SK-N-SH (cell line): Measurements from ENCODE around the gene MALT1. TPM values are rescaled to one million over a fixed set of nuclear protein-coding genes. Genes with fewer than 3 reads are reported as not detected.

Experiments used
- CTCF ChIA-PET: fragments of 300-600, 350-600 bp; formaldehyde crosslinking; extraction: SDS; loops from one replicate; lab custom pipeline; 2021; lab: Yijun Ruan, JAX
- POLR2A ChIA-PET: fragments of 350-600 bp; sonication (Branson Sonifier 250); formaldehyde crosslinking; extraction: SDS; loops from one replicate; lab custom pipeline; 2020; ENCODE audit warnings: antibody characterized with exemption, inconsistent platforms; lab: Yijun Ruan, JAX
- DNase-seq: peaks from one replicate; pipeline ENCODE4 v3.0.0; 2012
- H2AFZ ChIP-seq: fragments of 200-600 bp; sonication (generic); 2 replicates; pipeline ENCODE4 v1.8.1; 2016; ENCODE audit warnings: antibody characterized with exemption, mild to moderate bottlenecking, low read depth
- H3F3A ChIP-seq: fragments of 200-600 bp; sonication (generic); replicated peaks from 2 replicates; pipeline ENCODE3; 2016; ENCODE audit warnings: antibody characterized with exemption, mild to moderate bottlenecking; ENCODE audit not compliant: insufficient read depth
- H3K27ac ChIP-seq, 2 experiments: fragments of 200-500 bp in 1 of 2; fragments of 200-600 bp in 1 of 2; sonication (Bioruptor generic) in 1 of 2; sonication (generic), shearing (Covaris generic) in 1 of 2; 2 replicates each; pipeline versions ENCODE4 v1.5.1 to v1.6.1; 2014 to 2016; ENCODE audit warnings: low read depth in 2 of 2, inconsistent platforms in 1 of 2, low read length in 1 of 2, mild to moderate bottlenecking in 1 of 2, mixed read lengths in 1 of 2
- H3K27me3 ChIP-seq: fragments of 200-600 bp; sonication (generic), shearing (Covaris generic); 2 replicates; pipeline ENCODE4 v1.6.1; 2016; ENCODE audit warnings: mixed run types; ENCODE audit not compliant: insufficient read depth
- H3K36me3 ChIP-seq, 2 experiments: fragments of 200-500 bp in 1 of 2; fragments of 200-600 bp in 1 of 2; sonication (Bioruptor generic) in 1 of 2; sonication (generic) in 1 of 2; replicated peaks in 1 of 2; 2 replicates each; pipeline versions ENCODE3 to v1.5.1; 2014 to 2016; ENCODE audit warnings: low read length in 1 of 2, mild to moderate bottlenecking in 1 of 2; ENCODE audit not compliant: insufficient read depth in 2 of 2, control insufficient read depth in 1 of 2
- H3K4me1 ChIP-seq, 2 experiments: fragments of 200-500 bp in 1 of 2; fragments of 200-600 bp in 1 of 2; sonication (Bioruptor generic) in 1 of 2; sonication (generic), shearing (Covaris generic) in 1 of 2; 2 replicates each; pipeline versions ENCODE4 v1.5.1 to v1.6.1; 2014 to 2016; ENCODE audit warnings: low read depth in 1 of 2, low read length in 1 of 2, mixed run types in 1 of 2; ENCODE audit not compliant: insufficient read depth in 2 of 2, control insufficient read depth in 1 of 2
- H3K4me2 ChIP-seq: fragments of 200-600 bp; sonication (generic), shearing (Covaris generic); 2 replicates; pipeline ENCODE4 v1.6.1; 2017; ENCODE audit warnings: mixed run types
- H3K4me3 ChIP-seq, 2 experiments: fragments of 200-500 bp in 1 of 2; fragments of 200-600 bp in 1 of 2; sonication (Bioruptor generic) in 1 of 2; sonication (generic), shearing (Covaris generic) in 1 of 2; 2 replicates each; pipeline versions ENCODE4 v1.5.1 to v1.8.1; 2014 to 2016; ENCODE audit warnings: low read depth in 2 of 2, inconsistent platforms in 1 of 2, low read length in 1 of 2, mild to moderate bottlenecking in 1 of 2, mixed read lengths in 1 of 2, moderate library complexity in 1 of 2
- H3K79me2 ChIP-seq: fragments of 200-600 bp; sonication (generic); 2 replicates; pipeline ENCODE4 v1.8.1; 2017; ENCODE audit warnings: mild to moderate bottlenecking; ENCODE audit not compliant: insufficient read depth
- H3K9ac ChIP-seq: fragments of 200-600 bp; sonication (generic); 2 replicates; pipeline ENCODE4 v1.6.1; 2017; ENCODE audit warnings: mixed run types
- H3K9me2 ChIP-seq: fragments of 200-600 bp; sonication (generic); 2 replicates; pipeline ENCODE4 v1.6.1; 2017; ENCODE audit warnings: mixed run types
- H3K9me3 ChIP-seq: fragments of 200-600 bp; sonication (generic); 2 replicates; pipeline ENCODE4 v1.6.1; 2017; ENCODE audit warnings: mixed run types, mild to moderate bottlenecking, moderate library complexity
- H4K20me1 ChIP-seq: fragments of 200-600 bp; sonication (generic); 2 replicates; pipeline ENCODE4 v1.6.1; 2017; ENCODE audit warnings: mild to moderate bottlenecking, mixed run types; ENCODE audit not compliant: insufficient read depth
- EP300 ChIP-seq, 2 experiments: IDR thresholded peaks; 2 replicates each; pipeline versions ENCODE4 v1.4.0 to v1.6.1; 2012; ENCODE audit warnings: borderline replicate concordance in 1 of 2, low read depth in 1 of 2, low read length in 1 of 2
- FOXJ3 ChIP-seq: sonication (generic); formaldehyde crosslinking; IDR thresholded peaks from 2 replicates; pipeline ENCODE4 v1.5.1; 2020; ENCODE audit warnings: mild to moderate bottlenecking, missing genetic modification reagents
- FOXM1 ChIP-seq: IDR thresholded peaks from 2 replicates; pipeline ENCODE4 v1.4.0; 2012; ENCODE audit warnings: low read depth, mild to moderate bottlenecking
- GATA2 ChIP-seq: sonication (generic); formaldehyde crosslinking; IDR thresholded peaks from 2 replicates; pipeline ENCODE4 v1.5.0; 2020; ENCODE audit warnings: mild to moderate bottlenecking, missing genetic modification reagents
- MEF2A ChIP-seq: IDR thresholded peaks from 2 replicates; pipeline ENCODE4 v1.4.0; 2012; ENCODE audit warnings: low read depth, borderline replicate concordance
- MXI1 ChIP-seq: IDR thresholded peaks from 2 replicates; pipeline ENCODE4 v1.6.1; 2012; ENCODE audit warnings: mild to moderate bottlenecking, low read depth, low read length, improper control_type of control experiment
- NRF1 ChIP-seq: IDR thresholded peaks from 2 replicates; pipeline ENCODE4 v1.6.1; 2012; ENCODE audit warnings: low read depth, mild to moderate bottlenecking, low read length
- POLR2AphosphoS5 ChIP-seq: IDR thresholded peaks from 2 replicates; pipeline ENCODE4 v1.6.1; 2012; ENCODE audit warnings: low read depth, low read length
- RCOR1 ChIP-seq: fragments of 150-350 bp; IDR thresholded peaks from 2 replicates; pipeline ENCODE4 v1.6.1; 2017; ENCODE audit warnings: antibody characterized with exemption, low read length
- TAF1 ChIP-seq: IDR thresholded peaks from 2 replicates; pipeline ENCODE4 v1.6.1; 2012; ENCODE audit warnings: low read depth, mild to moderate bottlenecking, low read length, moderate library complexity, borderline replicate concordance
- TCF12 ChIP-seq: IDR thresholded peaks from 2 replicates; pipeline ENCODE4 v1.4.0; 2012
- TEAD4 ChIP-seq: IDR thresholded peaks from 2 replicates; pipeline ENCODE4 v1.4.0; 2012; ENCODE audit warnings: mild to moderate bottlenecking, borderline replicate concordance; ENCODE audit not compliant: insufficient read depth
- YY1 ChIP-seq: IDR thresholded peaks from 2 replicates; pipeline ENCODE4 v1.4.0; 2012; ENCODE audit warnings: low read depth, mild to moderate bottlenecking
- WGBS: methylation state at CpG from one replicate; pipeline ENCODE4 v1.1.6; 2017; ENCODE audit warnings: low lambda C conversion rate; 5-methylcytosine and 5-hydroxymethylcytosine counted together
- polyA plus RNA-seq, 3 experiments: library from polyadenylated mRNA; depleted of rRNA; stranded (reverse); fragments of >200 nt; gene quantifications; 2 replicates each; pipeline ENCODE4 v1.2.3, GENCODE V29; 2012
- TF ChIP-seq, protein P1 (sequence below): IDR thresholded peaks from 2 replicates; pipeline ENCODE4 v1.6.1; 2012; ENCODE audit warnings: mild to moderate bottlenecking, low read depth, low read length, moderate library complexity
- TF ChIP-seq, protein P2 (sequence below): IDR thresholded peaks from 2 replicates; pipeline ENCODE4 v1.4.0; 2012; ENCODE audit warnings: low read depth
- TF ChIP-seq, protein P3 (sequence below): IDR thresholded peaks from 2 replicates; pipeline ENCODE4 v1.4.0; 2012; ENCODE audit warnings: low read depth, borderline replicate concordance
- TF ChIP-seq, protein P4 (sequence below): IDR thresholded peaks from 2 replicates; pipeline ENCODE4 v1.4.0; 2012; ENCODE audit warnings: low read depth, borderline replicate concordance
- TF ChIP-seq, protein P5 (sequence below): fragments of 200-600 bp; sonication (generic); IDR thresholded peaks from 2 replicates; pipeline ENCODE4 v1.6.1; 2017; ENCODE audit warnings: antibody characterized with exemption, mild to moderate bottlenecking, moderate library complexity

The MALT1 gene
- polyA plus RNA-seq, 1 of the 3 experiments (the other 2 are of a cell fraction): 6.6 TPM

DNA sequence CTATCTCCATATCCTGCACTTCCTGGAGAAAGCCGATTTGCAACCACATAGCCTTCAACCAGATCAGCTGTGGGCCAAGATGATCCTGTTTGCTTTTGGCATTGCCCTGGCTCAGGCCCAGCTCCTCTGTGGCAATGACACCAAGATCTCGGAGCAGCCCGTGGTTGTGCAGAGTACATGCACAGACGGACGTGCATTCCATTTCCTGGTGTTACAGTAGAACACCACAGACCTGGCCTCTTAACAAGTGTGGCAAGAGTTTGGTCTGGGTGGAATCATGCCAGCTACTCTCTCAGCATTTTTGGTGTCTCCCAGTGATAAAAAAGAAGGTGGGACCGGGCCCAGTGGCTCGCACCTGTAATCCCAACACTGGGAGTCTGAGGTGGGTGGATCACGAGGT, 20.0 kb downstream of the MALT1 start:
- no peak for DNase-seq
- POLR2A ChIA-PET: no interaction called here
- Histone ChIP-seq H3K4me1 (peaks cover 0 to 6% of the 10 kb centered on the region in 2 experiments; a peak in 2 of 4 replicates), H3K27ac (no peak overlapping the region), H3K4me3 (no peak overlapping the region), H3F3A (no peaks in the 10 kb centered on the region), H3K9ac (no peak overlapping the region), H3K4me2 (no peak overlapping the region), H2AFZ (no peak overlapping the region), H3K27me3 (no peaks in the 10 kb centered on the region), H3K36me3 (peaks cover 8 to 35% of the 10 kb centered on the region in 2 experiments), H3K79me2 (peaks cover 32% of the 10 kb centered on the region; the same call in 1 of the 2 replicates), H4K20me1 (no peaks in the 10 kb centered on the region), H3K9me3 (no peaks in the 10 kb centered on the region), H3K9me2 (no peaks in the 10 kb centered on the region)
- CTCF ChIA-PET: no interaction called here
- 97% methylated on average over 5 of the region's 8 CpGs for WGBS
- no peak for TF ChIP-seq GATA2 (CRISPR knock-in tag)

DNA sequence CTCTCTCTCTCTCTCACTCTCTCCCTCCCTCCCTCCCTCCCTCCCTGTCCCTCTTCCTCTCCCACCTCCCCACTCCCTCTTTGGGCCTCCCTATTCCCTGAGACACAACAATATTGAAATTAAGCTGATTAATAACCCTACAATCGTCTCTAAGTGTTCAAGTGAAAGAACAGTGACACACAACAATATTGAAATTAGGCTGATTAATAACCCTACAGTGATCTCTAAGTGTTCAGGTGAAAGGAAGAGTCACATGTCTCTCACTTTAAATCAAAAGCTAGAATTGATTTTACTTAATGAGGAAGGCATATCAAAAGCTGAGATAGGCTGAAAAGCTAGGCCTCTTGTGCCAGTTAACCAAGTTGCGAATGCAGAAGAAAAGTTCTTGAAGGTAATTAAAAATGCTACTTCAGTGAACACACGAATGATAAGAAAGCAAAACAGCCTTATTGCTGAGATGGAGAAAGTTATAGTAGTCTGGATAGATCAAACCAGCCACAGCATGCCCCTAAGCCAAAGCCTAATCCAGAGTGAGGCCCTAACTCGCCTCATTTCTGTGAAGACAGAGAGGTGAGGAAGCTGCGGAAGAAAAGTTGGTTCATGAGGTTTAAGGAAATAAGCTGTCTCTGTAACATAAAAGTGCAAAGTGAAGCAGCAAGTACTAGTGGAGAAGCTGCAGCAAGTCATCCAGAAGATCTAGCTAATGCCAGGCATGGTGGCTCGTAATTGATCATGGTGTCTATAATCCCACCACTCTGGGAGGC, 21.3 kb downstream of the MALT1 start:
- peaks cover 27% of the 10 kb centered on the region; the same call in 1 of the 2 replicates for H3K79me2 ChIP-seq
- H2AFZ ChIP-seq: no peak overlapping the region
- H3K27me3 ChIP-seq: no peaks in the 10 kb centered on the region
- ChIA-PET CTCF (interaction anchor here (1.0 kb wide), 1 partner anchor 9 kb away, joined by 3 read pairs; no protein-coding TSS in a partner anchor), POLR2A (interaction anchor here (0.6 kb wide), 1 partner anchor 594 kb away, joined by 4 read pairs; no protein-coding TSS in a partner anchor)
- H3K4me2 ChIP-seq: no peak overlapping the region
- no peaks in the 10 kb centered on the region for H3K9me3 ChIP-seq
- H3K9ac ChIP-seq: no peak overlapping the region
- H3F3A ChIP-seq: no peaks in the 10 kb centered on the region
- H3K4me1 ChIP-seq: peaks cover 0 to 6% of the 10 kb centered on the region in 2 experiments; a peak in 2 of 4 replicates
- H3K9me2 ChIP-seq: no peaks in the 10 kb centered on the region
- no peak for DNase-seq
- H3K36me3 ChIP-seq: peaks cover 6 to 37% of the 10 kb centered on the region in 2 experiments
- no peaks in the 10 kb centered on the region for H4K20me1 ChIP-seq
- H3K4me3 ChIP-seq: no peak overlapping the region
- 98% methylated on average over 6 of the region's 6 CpGs for WGBS
- no peak overlapping the region for H3K27ac ChIP-seq
- TF ChIP-seq FOXJ3: no peak
- no peak for TF ChIP-seq RCOR1
- TF ChIP-seq, protein P1, sequence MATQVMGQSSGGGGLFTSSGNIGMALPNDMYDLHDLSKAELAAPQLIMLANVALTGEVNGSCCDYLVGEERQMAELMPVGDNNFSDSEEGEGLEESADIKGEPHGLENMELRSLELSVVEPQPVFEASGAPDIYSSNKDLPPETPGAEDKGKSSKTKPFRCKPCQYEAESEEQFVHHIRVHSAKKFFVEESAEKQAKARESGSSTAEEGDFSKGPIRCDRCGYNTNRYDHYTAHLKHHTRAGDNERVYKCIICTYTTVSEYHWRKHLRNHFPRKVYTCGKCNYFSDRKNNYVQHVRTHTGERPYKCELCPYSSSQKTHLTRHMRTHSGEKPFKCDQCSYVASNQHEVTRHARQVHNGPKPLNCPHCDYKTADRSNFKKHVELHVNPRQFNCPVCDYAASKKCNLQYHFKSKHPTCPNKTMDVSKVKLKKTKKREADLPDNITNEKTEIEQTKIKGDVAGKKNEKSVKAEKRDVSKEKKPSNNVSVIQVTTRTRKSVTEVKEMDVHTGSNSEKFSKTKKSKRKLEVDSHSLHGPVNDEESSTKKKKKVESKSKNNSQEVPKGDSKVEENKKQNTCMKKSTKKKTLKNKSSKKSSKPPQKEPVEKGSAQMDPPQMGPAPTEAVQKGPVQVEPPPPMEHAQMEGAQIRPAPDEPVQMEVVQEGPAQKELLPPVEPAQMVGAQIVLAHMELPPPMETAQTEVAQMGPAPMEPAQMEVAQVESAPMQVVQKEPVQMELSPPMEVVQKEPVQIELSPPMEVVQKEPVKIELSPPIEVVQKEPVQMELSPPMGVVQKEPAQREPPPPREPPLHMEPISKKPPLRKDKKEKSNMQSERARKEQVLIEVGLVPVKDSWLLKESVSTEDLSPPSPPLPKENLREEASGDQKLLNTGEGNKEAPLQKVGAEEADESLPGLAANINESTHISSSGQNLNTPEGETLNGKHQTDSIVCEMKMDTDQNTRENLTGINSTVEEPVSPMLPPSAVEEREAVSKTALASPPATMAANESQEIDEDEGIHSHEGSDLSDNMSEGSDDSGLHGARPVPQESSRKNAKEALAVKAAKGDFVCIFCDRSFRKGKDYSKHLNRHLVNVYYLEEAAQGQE: no peak
- TF ChIP-seq TAF1: no peak
- TF ChIP-seq, protein P2, sequence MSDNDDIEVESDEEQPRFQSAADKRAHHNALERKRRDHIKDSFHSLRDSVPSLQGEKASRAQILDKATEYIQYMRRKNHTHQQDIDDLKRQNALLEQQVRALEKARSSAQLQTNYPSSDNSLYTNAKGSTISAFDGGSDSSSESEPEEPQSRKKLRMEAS: no peak
- no peak for TF ChIP-seq MXI1
- no peak for TF ChIP-seq NRF1
- TF ChIP-seq, protein P3, sequence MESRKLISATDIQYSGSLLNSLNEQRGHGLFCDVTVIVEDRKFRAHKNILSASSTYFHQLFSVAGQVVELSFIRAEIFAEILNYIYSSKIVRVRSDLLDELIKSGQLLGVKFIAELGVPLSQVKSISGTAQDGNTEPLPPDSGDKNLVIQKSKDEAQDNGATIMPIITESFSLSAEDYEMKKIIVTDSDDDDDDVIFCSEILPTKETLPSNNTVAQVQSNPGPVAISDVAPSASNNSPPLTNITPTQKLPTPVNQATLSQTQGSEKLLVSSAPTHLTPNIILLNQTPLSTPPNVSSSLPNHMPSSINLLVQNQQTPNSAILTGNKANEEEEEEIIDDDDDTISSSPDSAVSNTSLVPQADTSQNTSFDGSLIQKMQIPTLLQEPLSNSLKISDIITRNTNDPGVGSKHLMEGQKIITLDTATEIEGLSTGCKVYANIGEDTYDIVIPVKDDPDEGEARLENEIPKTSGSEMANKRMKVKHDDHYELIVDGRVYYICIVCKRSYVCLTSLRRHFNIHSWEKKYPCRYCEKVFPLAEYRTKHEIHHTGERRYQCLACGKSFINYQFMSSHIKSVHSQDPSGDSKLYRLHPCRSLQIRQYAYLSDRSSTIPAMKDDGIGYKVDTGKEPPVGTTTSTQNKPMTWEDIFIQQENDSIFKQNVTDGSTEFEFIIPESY: no peak
- TF ChIP-seq, protein P4, sequence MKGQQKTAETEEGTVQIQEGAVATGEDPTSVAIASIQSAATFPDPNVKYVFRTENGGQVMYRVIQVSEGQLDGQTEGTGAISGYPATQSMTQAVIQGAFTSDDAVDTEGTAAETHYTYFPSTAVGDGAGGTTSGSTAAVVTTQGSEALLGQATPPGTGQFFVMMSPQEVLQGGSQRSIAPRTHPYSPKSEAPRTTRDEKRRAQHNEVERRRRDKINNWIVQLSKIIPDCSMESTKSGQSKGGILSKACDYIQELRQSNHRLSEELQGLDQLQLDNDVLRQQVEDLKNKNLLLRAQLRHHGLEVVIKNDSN: no peak
- no peak for TF ChIP-seq TEAD4
- no peak for TF ChIP-seq TCF12
- TF ChIP-seq MEF2A: no peak
- no peak for TF ChIP-seq YY1
- TF ChIP-seq FOXM1: no peak
- no peak for TF ChIP-seq EP300 (IDR thresholded peaks at IDR 0.05; ENCODE audit: borderline replicate concordance in 1 of 2, low read depth in 1 of 2, low read length in 1 of 2)
- TF ChIP-seq POLR2AphosphoS5: no peak
- TF ChIP-seq, protein P5, sequence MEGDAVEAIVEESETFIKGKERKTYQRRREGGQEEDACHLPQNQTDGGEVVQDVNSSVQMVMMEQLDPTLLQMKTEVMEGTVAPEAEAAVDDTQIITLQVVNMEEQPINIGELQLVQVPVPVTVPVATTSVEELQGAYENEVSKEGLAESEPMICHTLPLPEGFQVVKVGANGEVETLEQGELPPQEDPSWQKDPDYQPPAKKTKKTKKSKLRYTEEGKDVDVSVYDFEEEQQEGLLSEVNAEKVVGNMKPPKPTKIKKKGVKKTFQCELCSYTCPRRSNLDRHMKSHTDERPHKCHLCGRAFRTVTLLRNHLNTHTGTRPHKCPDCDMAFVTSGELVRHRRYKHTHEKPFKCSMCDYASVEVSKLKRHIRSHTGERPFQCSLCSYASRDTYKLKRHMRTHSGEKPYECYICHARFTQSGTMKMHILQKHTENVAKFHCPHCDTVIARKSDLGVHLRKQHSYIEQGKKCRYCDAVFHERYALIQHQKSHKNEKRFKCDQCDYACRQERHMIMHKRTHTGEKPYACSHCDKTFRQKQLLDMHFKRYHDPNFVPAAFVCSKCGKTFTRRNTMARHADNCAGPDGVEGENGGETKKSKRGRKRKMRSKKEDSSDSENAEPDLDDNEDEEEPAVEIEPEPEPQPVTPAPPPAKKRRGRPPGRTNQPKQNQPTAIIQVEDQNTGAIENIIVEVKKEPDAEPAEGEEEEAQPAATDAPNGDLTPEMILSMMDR: no peak
